Measurements from ENCODE around the gene CARMIL1.

The CARMIL1 gene

DNA sequence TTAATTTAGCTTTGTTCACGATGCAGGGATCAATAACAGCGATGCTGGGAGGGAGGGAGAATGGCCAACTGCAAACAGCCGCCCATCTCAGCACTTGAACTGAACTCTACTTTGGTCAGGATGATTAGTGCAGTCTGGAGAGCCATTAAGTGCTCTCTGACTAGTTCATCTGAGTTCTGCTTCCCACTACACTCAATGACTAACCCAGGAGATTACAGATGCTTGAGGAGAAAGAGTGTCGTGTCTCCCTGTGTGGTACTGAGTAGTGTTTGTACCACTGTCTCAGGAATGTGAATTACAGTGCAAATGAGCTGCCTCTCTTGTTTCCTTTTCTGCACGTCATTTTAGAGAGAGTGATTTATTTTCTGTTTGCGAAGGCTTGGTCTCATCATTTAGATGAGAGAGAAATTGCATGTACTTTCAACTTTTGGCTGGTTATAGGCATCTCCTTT is 23.5 kb downstream of the CARMIL1 start:
- Histone ChIP-seq H3K27me3 (ENCODE audit: insufficient read depth, low read depth, severe bottlenecking) (no peaks in the 10 kb centered on the region), H3K4me3 (ENCODE audit: low read depth, low read length) (no peak overlapping the region), H3K27ac (no peak overlapping the region), H3K9me3 (ENCODE audit: severe bottlenecking) (no peaks in the 10 kb centered on the region), H3K36me3 (no peaks in the 10 kb centered on the region)
- TF ChIP-seq, protein P1, sequence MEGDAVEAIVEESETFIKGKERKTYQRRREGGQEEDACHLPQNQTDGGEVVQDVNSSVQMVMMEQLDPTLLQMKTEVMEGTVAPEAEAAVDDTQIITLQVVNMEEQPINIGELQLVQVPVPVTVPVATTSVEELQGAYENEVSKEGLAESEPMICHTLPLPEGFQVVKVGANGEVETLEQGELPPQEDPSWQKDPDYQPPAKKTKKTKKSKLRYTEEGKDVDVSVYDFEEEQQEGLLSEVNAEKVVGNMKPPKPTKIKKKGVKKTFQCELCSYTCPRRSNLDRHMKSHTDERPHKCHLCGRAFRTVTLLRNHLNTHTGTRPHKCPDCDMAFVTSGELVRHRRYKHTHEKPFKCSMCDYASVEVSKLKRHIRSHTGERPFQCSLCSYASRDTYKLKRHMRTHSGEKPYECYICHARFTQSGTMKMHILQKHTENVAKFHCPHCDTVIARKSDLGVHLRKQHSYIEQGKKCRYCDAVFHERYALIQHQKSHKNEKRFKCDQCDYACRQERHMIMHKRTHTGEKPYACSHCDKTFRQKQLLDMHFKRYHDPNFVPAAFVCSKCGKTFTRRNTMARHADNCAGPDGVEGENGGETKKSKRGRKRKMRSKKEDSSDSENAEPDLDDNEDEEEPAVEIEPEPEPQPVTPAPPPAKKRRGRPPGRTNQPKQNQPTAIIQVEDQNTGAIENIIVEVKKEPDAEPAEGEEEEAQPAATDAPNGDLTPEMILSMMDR (IDR thresholded peaks at IDR 0.05; ENCODE audit: low read depth, low read length) = no peak
- no peak for DNase-seq

DNA sequence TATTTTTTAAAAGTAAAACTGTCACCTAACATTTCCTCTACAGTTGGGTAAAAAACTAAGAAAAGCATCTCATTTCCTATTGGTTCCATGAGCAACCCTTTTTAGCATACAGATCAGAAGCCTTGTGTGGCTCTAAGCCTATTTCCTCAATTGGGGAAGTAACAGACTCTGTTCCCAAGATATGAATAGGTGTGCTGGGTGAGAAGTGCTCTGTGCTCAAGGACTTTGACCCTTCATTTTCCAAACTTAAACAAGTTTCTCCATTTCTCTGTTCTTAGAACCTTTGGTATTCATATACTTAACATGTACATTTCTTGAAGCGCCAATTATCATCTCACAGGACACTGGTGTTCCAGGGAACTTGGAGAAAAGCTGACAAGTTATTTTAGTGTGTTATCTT is 24.1 kb downstream of the CARMIL1 start:
- Histone ChIP-seq H3K27ac (no peak overlapping the region), H3K27me3 (ENCODE audit: insufficient read depth, low read depth, severe bottlenecking) (no peaks in the 10 kb centered on the region), H3K4me3 (ENCODE audit: low read depth, low read length) (no peak overlapping the region), H3K9me3 (ENCODE audit: severe bottlenecking) (no peaks in the 10 kb centered on the region), H3K36me3 (no peaks in the 10 kb centered on the region)
- TF ChIP-seq, protein P1 (IDR thresholded peaks at IDR 0.05; ENCODE audit: low read depth, low read length) = no peak
- no peak for DNase-seq

DNA sequence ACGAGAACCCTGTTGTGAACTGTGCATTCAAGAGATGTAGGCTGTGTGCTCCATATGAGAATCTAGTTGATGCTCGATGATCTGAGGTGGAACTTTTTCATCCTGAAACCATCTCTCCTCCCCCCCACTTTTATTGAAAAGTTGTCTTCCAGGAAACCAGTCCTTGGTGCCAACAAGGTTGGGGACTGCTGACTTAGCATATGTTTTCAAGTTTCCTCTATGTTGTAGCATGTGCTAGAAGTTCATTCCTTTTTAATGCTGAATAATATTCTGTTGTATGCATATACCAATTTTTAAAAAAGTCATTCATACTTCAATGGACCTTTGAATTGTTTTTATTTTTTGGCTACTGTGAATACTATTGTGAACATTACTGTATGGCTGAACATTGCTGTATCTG is 27.2 kb downstream of the CARMIL1 start:
- Histone ChIP-seq H3K27me3 (ENCODE audit: insufficient read depth, low read depth, severe bottlenecking) (no peaks in the 10 kb centered on the region), H3K4me3 (ENCODE audit: low read depth, low read length) (no peak overlapping the region), H3K9me3 (ENCODE audit: severe bottlenecking) (no peaks in the 10 kb centered on the region), H3K27ac (no peak overlapping the region), H3K36me3 (no peaks in the 10 kb centered on the region)
- TF ChIP-seq, protein P1 (IDR thresholded peaks at IDR 0.05; ENCODE audit: low read depth, low read length) = no peak
- DNase-seq = no peak

DNA sequence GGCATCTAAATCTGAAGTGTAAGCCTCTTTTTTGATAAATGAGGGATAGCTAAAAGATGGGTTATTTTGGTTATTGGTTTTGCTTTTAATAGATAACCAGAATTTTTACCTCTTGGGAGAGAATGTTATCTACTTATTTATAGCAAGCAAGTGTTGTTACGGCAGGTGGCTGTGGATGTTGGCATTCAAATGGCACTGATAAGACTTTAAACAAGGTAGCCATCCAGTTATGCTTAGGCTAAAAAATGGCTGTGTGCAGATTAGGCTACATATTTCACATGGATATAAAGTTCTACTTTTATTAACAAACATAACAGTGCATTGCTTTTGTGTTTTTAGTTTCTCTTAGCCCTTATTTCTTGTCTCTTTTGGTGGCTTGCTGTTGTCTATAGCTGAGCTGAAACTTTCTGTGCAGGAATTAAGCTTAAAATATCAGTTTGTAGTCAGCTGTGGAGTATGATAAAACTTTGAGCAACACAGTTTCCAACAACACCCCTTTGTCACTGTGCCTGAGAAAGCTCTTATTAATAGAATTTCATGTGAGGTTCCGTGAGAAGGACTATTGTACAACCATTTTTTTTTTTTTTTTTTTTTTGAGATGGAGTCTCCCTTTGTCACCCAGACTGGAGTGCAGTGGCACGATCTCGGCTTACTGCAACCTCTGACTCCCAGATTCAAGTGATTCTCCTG is 28.8 kb downstream of the CARMIL1 start:
- Histone ChIP-seq H3K36me3 (no peaks in the 10 kb centered on the region), H3K27ac (no peak overlapping the region), H3K9me3 (ENCODE audit: severe bottlenecking) (no peaks in the 10 kb centered on the region), H3K27me3 (ENCODE audit: insufficient read depth, low read depth, severe bottlenecking) (no peaks in the 10 kb centered on the region), H3K4me3 (ENCODE audit: low read depth, low read length) (no peak overlapping the region)
- DNase-seq = no peak
- TF ChIP-seq, protein P1 (IDR thresholded peaks at IDR 0.05; ENCODE audit: low read depth, low read length) = no peak

DNA sequence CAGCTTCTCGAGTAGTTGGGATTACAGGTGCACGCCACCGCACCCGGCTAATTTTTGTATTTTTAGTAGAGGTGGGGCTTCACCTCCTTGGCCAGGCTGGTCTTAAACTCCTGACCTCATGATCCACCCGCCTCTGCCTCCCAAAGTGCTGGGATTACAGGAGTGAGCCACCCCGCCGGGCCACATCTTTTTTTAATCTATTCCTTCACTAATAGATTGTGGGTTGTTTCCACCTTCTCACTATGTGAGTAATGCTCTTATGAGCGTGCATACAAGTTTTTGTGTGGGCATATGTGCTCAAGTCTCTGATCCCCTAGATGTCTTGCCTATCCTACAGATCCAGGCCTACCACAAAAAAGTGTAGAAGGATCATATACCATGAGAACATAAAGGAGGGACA is 30.7 kb downstream of the CARMIL1 start:
- Histone ChIP-seq H3K4me3 (ENCODE audit: low read depth, low read length) (no peak overlapping the region), H3K9me3 (ENCODE audit: severe bottlenecking) (no peaks in the 10 kb centered on the region), H3K36me3 (no peaks in the 10 kb centered on the region), H3K27ac (no peak overlapping the region), H3K27me3 (ENCODE audit: insufficient read depth, low read depth, severe bottlenecking) (no peaks in the 10 kb centered on the region)
- TF ChIP-seq, protein P1 (IDR thresholded peaks at IDR 0.05; ENCODE audit: low read depth, low read length) = no peak
- DNase-seq = no peak

DNA sequence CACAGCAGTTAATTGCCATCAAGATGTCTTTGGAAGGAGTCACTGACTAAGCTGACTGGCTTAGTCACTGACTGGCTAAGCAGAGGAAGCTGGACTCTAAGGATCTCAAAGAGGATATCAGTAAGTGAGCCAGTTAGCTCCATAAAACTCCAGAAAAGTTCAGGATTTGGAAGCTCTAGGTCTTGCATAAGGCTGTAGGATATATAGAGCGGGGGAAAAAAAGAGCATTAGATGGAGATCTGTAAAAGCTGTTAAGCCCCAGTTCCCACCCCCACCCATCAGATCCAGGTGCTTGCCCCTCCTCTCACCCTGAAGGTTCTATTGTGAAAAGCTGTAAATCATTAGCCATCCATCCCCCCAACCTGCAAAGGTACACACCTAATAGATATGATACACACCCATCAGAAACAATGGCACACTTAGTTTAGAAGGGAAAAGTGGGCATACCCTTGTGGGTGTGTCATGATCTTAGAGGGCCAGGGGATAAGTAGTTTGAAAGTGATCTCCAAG is 32.2 kb downstream of the CARMIL1 start:
- TF ChIP-seq, protein P1 (IDR thresholded peaks at IDR 0.05; ENCODE audit: low read depth, low read length) = no peak
- Histone ChIP-seq H3K9me3 (ENCODE audit: severe bottlenecking) (no peaks in the 10 kb centered on the region), H3K36me3 (no peaks in the 10 kb centered on the region), H3K4me3 (ENCODE audit: low read depth, low read length) (no peak overlapping the region), H3K27me3 (ENCODE audit: insufficient read depth, low read depth, severe bottlenecking) (no peaks in the 10 kb centered on the region), H3K27ac (no peak overlapping the region)
- DNase-seq = no peak
